Measurements from ENCODE around the gene KIF7. TPM values are rescaled to one million over a fixed set of nuclear protein-coding genes. Genes with fewer than 3 reads are reported as not detected.
"Not testable (repeated sequence)": the region's sequence is repeated elsewhere in the genome, so short reads cannot be mapped to it uniquely, and the experiment has no call there.

The KIF7 gene
- polyA plus RNA-seq, 12 donors, result 4.2 to 11.1 (median 5.6) TPM; not detected in 1

- DNase-seq, result no peak
Observed at GRCh38 chr15:89623165-89623564, 32.1 kb downstream of the KIF7 start.

- no peak for DNase-seq
Observed at GRCh38 chr15:89621547-89621946, 33.7 kb downstream of the KIF7 start.

- DNase-seq, result no peak
Observed at GRCh38 chr15:89616228-89616627, 39.0 kb downstream of the KIF7 start.

- no peak for DNase-seq
Observed at GRCh38 chr15:89615135-89615534, 40.1 kb downstream of the KIF7 start.

- no peak for DNase-seq
Observed at GRCh38 chr15:89614164-89614563, 41.1 kb downstream of the KIF7 start.

GRCh38 chr15:89613031-89613430, 42.2 kb downstream of the KIF7 start:
- no peak for DNase-seq

- no peak for DNase-seq
Observed at GRCh38 chr15:89611317-89611716, 44.0 kb downstream of the KIF7 start.

GRCh38 chr15:89599021-89599420, 56.2 kb downstream of the KIF7 start:
- DNase-seq, result no peak

- no peak for DNase-seq
Observed at GRCh38 chr15:89593018-89593417, 62.2 kb downstream of the KIF7 start.

GRCh38 chr15:89591834-89592233, 63.4 kb downstream of the KIF7 start:
- no peak for DNase-seq

- DNase-seq, result no peak
Observed at GRCh38 chr15:89587955-89588354, 67.3 kb downstream of the KIF7 start.

GRCh38 chr15:89586651-89587050, 68.6 kb downstream of the KIF7 start:
- no peak for DNase-seq

- not testable (repeated sequence) for DNase-seq
Observed at GRCh38 chr15:89580747-89581146, 74.5 kb downstream of the KIF7 start.

- no peak for DNase-seq
Observed at GRCh38 chr15:89578146-89578545, 77.1 kb downstream of the KIF7 start.

Other genes starting within 250 kb of the KIF7 start
- 1 to 10 TPM in 1 of 12 donors, under 1 TPM in 2, not detected in 9; 0.45 to 3.2 (median 0.80) TPM for gene RHCG, start 158.9 kb downstream of the KIF7 start, polyA plus RNA-seq (ENCODE audit: insufficient read length in 12 of 12)
- 1 to 10 TPM in 11 of 12 donors, not detected in 1; 2.6 to 9.6 (median 4.9) TPM for gene TICRR, start 80.0 kb downstream of the KIF7 start, polyA plus RNA-seq (ENCODE audit: insufficient read length in 12 of 12)
- gene PLIN1, start 23.9 kb upstream of the KIF7 start, polyA plus RNA-seq (ENCODE audit: insufficient read length in 12 of 12), result under 1 TPM in 9 of 12 donors, not detected in 3; 0.08 to 0.80 (median 0.41) TPM
- gene PEX11A, start 35.3 kb upstream of the KIF7 start, polyA plus RNA-seq (ENCODE audit: insufficient read length in 12 of 12), result 1 to 10 TPM in 10 of 12 donors, not detected in 2; 4.4 to 7.9 (median 6.1) TPM
- under 1 TPM in 8 of 12 donors, not detected in 4; 0.12 to 0.39 (median 0.23) TPM for gene WDR93, start 35.3 kb upstream of the KIF7 start, polyA plus RNA-seq (ENCODE audit: insufficient read length in 12 of 12)
- gene MESP1, start 95.8 kb upstream of the KIF7 start, polyA plus RNA-seq (ENCODE audit: insufficient read length in 12 of 12), result 1 to 10 TPM in 3 of 12 donors, under 1 TPM in 4, not detected in 5; 0.23 to 1.5 (median 0.97) TPM
- gene MESP2, start 120.9 kb upstream of the KIF7 start, polyA plus RNA-seq (ENCODE audit: insufficient read length in 12 of 12), result 1 to 10 TPM in 1 of 12 donors, under 1 TPM in 7, not detected in 4; 0.11 to 1.0 (median 0.40) TPM
- gene ANPEP, start 159.4 kb upstream of the KIF7 start, polyA plus RNA-seq (ENCODE audit: insufficient read length in 12 of 12), result 100 to 1,000 TPM in 1 of 12 donors, 10 to 100 TPM in 2, 1 to 10 TPM in 8, not detected in 1; 5.5 to 136 (median 7.3) TPM
- 10 to 100 TPM in 11 of 12 donors, not detected in 1; 12.1 to 36.4 (median 28.5) TPM for gene AP3S2, start 238.5 kb upstream of the KIF7 start, polyA plus RNA-seq (ENCODE audit: insufficient read length in 12 of 12)

All from muscle of arm (tissue), 12 donors.